SK-N-SH (cell line): ENCODE data around the gene FRMD3. TPM values are rescaled to one million over a fixed set of nuclear protein-coding genes. Genes with fewer than 3 reads are reported as not detected.

Experiments
- CTCF ChIA-PET: fragments of 300-600, 350-600 bp; formaldehyde crosslinking; extraction: SDS; loops from one replicate; lab custom pipeline; 2021; lab: Yijun Ruan, JAX
- POLR2A ChIA-PET: fragments of 350-600 bp; sonication (Branson Sonifier 250); formaldehyde crosslinking; extraction: SDS; loops from one replicate; lab custom pipeline; 2020; ENCODE audit warnings: antibody characterized with exemption, inconsistent platforms; lab: Yijun Ruan, JAX
- DNase-seq: peaks from one replicate; pipeline ENCODE4 v3.0.0; 2012
- H2AFZ ChIP-seq: fragments of 200-600 bp; sonication (generic); 2 replicates; pipeline ENCODE4 v1.8.1; 2016; ENCODE audit warnings: antibody characterized with exemption, mild to moderate bottlenecking, low read depth
- H3F3A ChIP-seq: fragments of 200-600 bp; sonication (generic); replicated peaks from 2 replicates; pipeline ENCODE3; 2016; ENCODE audit warnings: antibody characterized with exemption, mild to moderate bottlenecking; ENCODE audit not compliant: insufficient read depth
- H3K27ac ChIP-seq, 2 experiments: fragments of 200-500 bp in 1 of 2; fragments of 200-600 bp in 1 of 2; sonication (Bioruptor generic) in 1 of 2; sonication (generic), shearing (Covaris generic) in 1 of 2; 2 replicates each; pipeline versions ENCODE4 v1.5.1 to v1.6.1; 2014 to 2016; ENCODE audit warnings: low read depth in 2 of 2, inconsistent platforms in 1 of 2, low read length in 1 of 2, mild to moderate bottlenecking in 1 of 2, mixed read lengths in 1 of 2
- H3K27me3 ChIP-seq: fragments of 200-600 bp; sonication (generic), shearing (Covaris generic); 2 replicates; pipeline ENCODE4 v1.6.1; 2016; ENCODE audit warnings: mixed run types; ENCODE audit not compliant: insufficient read depth
- H3K36me3 ChIP-seq, 2 experiments: fragments of 200-500 bp in 1 of 2; fragments of 200-600 bp in 1 of 2; sonication (Bioruptor generic) in 1 of 2; sonication (generic) in 1 of 2; replicated peaks in 1 of 2; 2 replicates each; pipeline versions ENCODE3 to v1.5.1; 2014 to 2016; ENCODE audit warnings: low read length in 1 of 2, mild to moderate bottlenecking in 1 of 2; ENCODE audit not compliant: insufficient read depth in 2 of 2, control insufficient read depth in 1 of 2
- H3K4me1 ChIP-seq, 2 experiments: fragments of 200-500 bp in 1 of 2; fragments of 200-600 bp in 1 of 2; sonication (Bioruptor generic) in 1 of 2; sonication (generic), shearing (Covaris generic) in 1 of 2; 2 replicates each; pipeline versions ENCODE4 v1.5.1 to v1.6.1; 2014 to 2016; ENCODE audit warnings: low read depth in 1 of 2, low read length in 1 of 2, mixed run types in 1 of 2; ENCODE audit not compliant: insufficient read depth in 2 of 2, control insufficient read depth in 1 of 2
- H3K4me2 ChIP-seq: fragments of 200-600 bp; sonication (generic), shearing (Covaris generic); 2 replicates; pipeline ENCODE4 v1.6.1; 2017; ENCODE audit warnings: mixed run types
- H3K4me3 ChIP-seq, 2 experiments: fragments of 200-500 bp in 1 of 2; fragments of 200-600 bp in 1 of 2; sonication (Bioruptor generic) in 1 of 2; sonication (generic), shearing (Covaris generic) in 1 of 2; 2 replicates each; pipeline versions ENCODE4 v1.5.1 to v1.8.1; 2014 to 2016; ENCODE audit warnings: low read depth in 2 of 2, inconsistent platforms in 1 of 2, low read length in 1 of 2, mild to moderate bottlenecking in 1 of 2, mixed read lengths in 1 of 2, moderate library complexity in 1 of 2
- H3K79me2 ChIP-seq: fragments of 200-600 bp; sonication (generic); 2 replicates; pipeline ENCODE4 v1.8.1; 2017; ENCODE audit warnings: mild to moderate bottlenecking; ENCODE audit not compliant: insufficient read depth
- H3K9ac ChIP-seq: fragments of 200-600 bp; sonication (generic); 2 replicates; pipeline ENCODE4 v1.6.1; 2017; ENCODE audit warnings: mixed run types
- H3K9me2 ChIP-seq: fragments of 200-600 bp; sonication (generic); 2 replicates; pipeline ENCODE4 v1.6.1; 2017; ENCODE audit warnings: mixed run types
- H3K9me3 ChIP-seq: fragments of 200-600 bp; sonication (generic); 2 replicates; pipeline ENCODE4 v1.6.1; 2017; ENCODE audit warnings: mixed run types, mild to moderate bottlenecking, moderate library complexity
- H4K20me1 ChIP-seq: fragments of 200-600 bp; sonication (generic); 2 replicates; pipeline ENCODE4 v1.6.1; 2017; ENCODE audit warnings: mild to moderate bottlenecking, mixed run types; ENCODE audit not compliant: insufficient read depth
- CHD2 ChIP-seq: fragments of 150-350 bp; IDR thresholded peaks from 2 replicates; pipeline ENCODE4 v1.6.1; 2018; ENCODE audit warnings: low read length; ENCODE audit not compliant: partially characterized antibody
- ELF1 ChIP-seq: IDR thresholded peaks from 2 replicates; pipeline ENCODE4 v1.4.0; 2012
- FOXJ3 ChIP-seq: sonication (generic); formaldehyde crosslinking; IDR thresholded peaks from 2 replicates; pipeline ENCODE4 v1.5.1; 2020; ENCODE audit warnings: mild to moderate bottlenecking, missing genetic modification reagents
- FOXM1 ChIP-seq: IDR thresholded peaks from 2 replicates; pipeline ENCODE4 v1.4.0; 2012; ENCODE audit warnings: low read depth, mild to moderate bottlenecking
- GATA2 ChIP-seq: sonication (generic); formaldehyde crosslinking; IDR thresholded peaks from 2 replicates; pipeline ENCODE4 v1.5.0; 2020; ENCODE audit warnings: mild to moderate bottlenecking, missing genetic modification reagents
- MEF2A ChIP-seq: IDR thresholded peaks from 2 replicates; pipeline ENCODE4 v1.4.0; 2012; ENCODE audit warnings: low read depth, borderline replicate concordance
- NFIC ChIP-seq: IDR thresholded peaks from 2 replicates; pipeline ENCODE4 v1.4.0; 2012; ENCODE audit warnings: borderline replicate concordance
- NRF1 ChIP-seq: IDR thresholded peaks from 2 replicates; pipeline ENCODE4 v1.6.1; 2012; ENCODE audit warnings: low read depth, mild to moderate bottlenecking, low read length
- POLR2AphosphoS5 ChIP-seq: IDR thresholded peaks from 2 replicates; pipeline ENCODE4 v1.6.1; 2012; ENCODE audit warnings: low read depth, low read length
- RCOR1 ChIP-seq: fragments of 150-350 bp; IDR thresholded peaks from 2 replicates; pipeline ENCODE4 v1.6.1; 2017; ENCODE audit warnings: antibody characterized with exemption, low read length
- REST ChIP-seq: IDR thresholded peaks from 2 replicates; pipeline ENCODE4 v1.6.1; 2012; ENCODE audit warnings: mild to moderate bottlenecking, low read depth, low read length, moderate library complexity
- RXRA ChIP-seq: IDR thresholded peaks from 2 replicates; pipeline ENCODE4 v1.4.0; 2012; ENCODE audit warnings: low read depth, mild to moderate bottlenecking, borderline replicate concordance
- SMC3 ChIP-seq: IDR thresholded peaks from 2 replicates; pipeline ENCODE4 v1.6.1; 2012; ENCODE audit warnings: low read depth, low read length, improper control_type of control experiment
- TEAD4 ChIP-seq: IDR thresholded peaks from 2 replicates; pipeline ENCODE4 v1.4.0; 2012; ENCODE audit warnings: mild to moderate bottlenecking, borderline replicate concordance; ENCODE audit not compliant: insufficient read depth
- USF1 ChIP-seq: IDR thresholded peaks from 2 replicates; pipeline ENCODE4 v1.4.0; 2012; ENCODE audit warnings: low read depth, borderline replicate concordance
- WGBS: methylation state at CpG from one replicate; pipeline ENCODE4 v1.1.6; 2017; ENCODE audit warnings: low lambda C conversion rate; 5-methylcytosine and 5-hydroxymethylcytosine counted together
- polyA plus RNA-seq, 3 experiments: library from polyadenylated mRNA; depleted of rRNA; stranded (reverse); fragments of >200 nt; gene quantifications; 2 replicates each; pipeline ENCODE4 v1.2.3, GENCODE V29; 2012
- TF ChIP-seq, protein P1 (sequence below): fragments of 200-600 bp; sonication (generic); IDR thresholded peaks from 2 replicates; pipeline ENCODE4 v1.6.1; 2017; ENCODE audit warnings: antibody characterized with exemption, mild to moderate bottlenecking, moderate library complexity
- TF ChIP-seq, protein P2 (sequence below): IDR thresholded peaks from 2 replicates; pipeline ENCODE4 v1.4.0; 2012; ENCODE audit warnings: low read depth

FRMD3 gene
- polyA plus RNA-seq, 1 of the 3 experiments (the other 2 are of a cell fraction) = 0.89 TPM

GRCh38 chr9:83420486-83420885 is 117.7 kb downstream of the FRMD3 start:
- Histone ChIP-seq H3K9me2 (no peaks in the 10 kb centered on the region), H3K27ac (no peak overlapping the region), H3K36me3 (no peaks in the 10 kb centered on the region), H3K4me3 (no peak overlapping the region), H3F3A (no peaks in the 10 kb centered on the region), H3K79me2 (peaks cover 26% of the 10 kb centered on the region; the same call in 1 of the 2 replicates), H3K4me2 (no peak overlapping the region), H3K27me3 (no peaks in the 10 kb centered on the region), H2AFZ (no peak overlapping the region), H4K20me1 (no peaks in the 10 kb centered on the region), H3K4me1 (peaks cover 0 to 20% of the 10 kb centered on the region in 2 experiments; a peak in 2 of 4 replicates), H3K9ac (no peak overlapping the region), H3K9me3 (no peaks in the 10 kb centered on the region)
- ChIA-PET CTCF (interaction anchor here (1.3 kb wide), 1 partner anchor 12 kb away, joined by 3 read pairs; no protein-coding TSS in a partner anchor), POLR2A (no interaction called here)
- 81% methylated on average over 3 of the region's 3 CpGs for WGBS
- TF ChIP-seq GATA2 = no peak
- no peak for TF ChIP-seq SMC3
- TF ChIP-seq, protein P1, sequence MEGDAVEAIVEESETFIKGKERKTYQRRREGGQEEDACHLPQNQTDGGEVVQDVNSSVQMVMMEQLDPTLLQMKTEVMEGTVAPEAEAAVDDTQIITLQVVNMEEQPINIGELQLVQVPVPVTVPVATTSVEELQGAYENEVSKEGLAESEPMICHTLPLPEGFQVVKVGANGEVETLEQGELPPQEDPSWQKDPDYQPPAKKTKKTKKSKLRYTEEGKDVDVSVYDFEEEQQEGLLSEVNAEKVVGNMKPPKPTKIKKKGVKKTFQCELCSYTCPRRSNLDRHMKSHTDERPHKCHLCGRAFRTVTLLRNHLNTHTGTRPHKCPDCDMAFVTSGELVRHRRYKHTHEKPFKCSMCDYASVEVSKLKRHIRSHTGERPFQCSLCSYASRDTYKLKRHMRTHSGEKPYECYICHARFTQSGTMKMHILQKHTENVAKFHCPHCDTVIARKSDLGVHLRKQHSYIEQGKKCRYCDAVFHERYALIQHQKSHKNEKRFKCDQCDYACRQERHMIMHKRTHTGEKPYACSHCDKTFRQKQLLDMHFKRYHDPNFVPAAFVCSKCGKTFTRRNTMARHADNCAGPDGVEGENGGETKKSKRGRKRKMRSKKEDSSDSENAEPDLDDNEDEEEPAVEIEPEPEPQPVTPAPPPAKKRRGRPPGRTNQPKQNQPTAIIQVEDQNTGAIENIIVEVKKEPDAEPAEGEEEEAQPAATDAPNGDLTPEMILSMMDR = no peak
- no peak for TF ChIP-seq FOXM1
- no peak for TF ChIP-seq NFIC
- no peak for TF ChIP-seq CHD2
- TF ChIP-seq NRF1 = no peak
- no peak for TF ChIP-seq RCOR1
- TF ChIP-seq REST = no peak
- no peak for TF ChIP-seq POLR2AphosphoS5
- no peak for TF ChIP-seq ELF1
- TF ChIP-seq TEAD4 = no peak
- no peak for TF ChIP-seq MEF2A
- TF ChIP-seq, protein P2, sequence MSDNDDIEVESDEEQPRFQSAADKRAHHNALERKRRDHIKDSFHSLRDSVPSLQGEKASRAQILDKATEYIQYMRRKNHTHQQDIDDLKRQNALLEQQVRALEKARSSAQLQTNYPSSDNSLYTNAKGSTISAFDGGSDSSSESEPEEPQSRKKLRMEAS = no peak
- TF ChIP-seq RXRA = no peak
- no peak for TF ChIP-seq FOXJ3
- TF ChIP-seq USF1 = no peak
- no peak for DNase-seq
